ENCODE measurements around the gene SBNO2.

The SBNO2 gene

DNA sequence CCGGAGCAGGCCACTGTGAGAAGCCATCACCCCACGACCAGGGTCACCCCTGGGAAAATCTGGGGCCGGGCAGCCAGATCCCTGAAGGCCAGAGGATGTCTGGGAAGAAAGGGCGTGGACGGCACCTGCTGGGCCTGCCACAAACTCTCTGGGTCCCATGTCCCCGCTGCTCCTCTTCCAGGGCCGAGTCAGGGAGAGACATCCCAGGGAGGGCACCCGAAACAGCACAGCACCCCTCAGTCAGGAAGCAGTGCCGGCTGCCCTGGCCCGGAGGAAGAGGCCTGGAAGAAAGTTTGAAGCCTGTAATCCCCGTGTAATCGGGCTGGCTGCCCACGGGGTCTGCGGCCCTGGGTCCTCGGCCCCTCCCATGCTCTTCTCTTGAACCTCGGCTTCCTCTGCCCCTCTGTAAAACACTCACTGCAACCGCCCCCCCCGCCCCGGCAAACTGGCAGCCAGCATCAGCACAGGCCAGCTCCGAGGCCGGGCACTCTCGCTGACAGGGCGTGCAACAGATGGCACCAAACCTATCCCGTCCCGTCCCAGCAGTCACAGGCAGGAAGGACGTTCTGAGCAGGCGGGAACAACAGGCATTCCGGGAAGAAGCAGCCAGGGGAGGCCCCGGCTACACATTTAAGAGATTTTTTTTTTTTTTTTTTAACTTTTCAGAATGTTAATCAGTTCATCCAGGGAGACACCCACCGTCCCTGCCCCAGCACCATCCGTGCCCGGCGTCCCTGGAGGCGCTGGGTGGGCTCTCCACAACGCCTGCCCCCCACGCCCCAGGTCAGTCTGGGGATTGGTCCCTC is 1.5 kb downstream of the SBNO2 start:
- Histone ChIP-seq H3K9me3 (ENCODE audit: low read length) (no peaks in the 10 kb centered on the region), H3K4me1 (ENCODE audit: insufficient read depth, low read length) (peaks cover 24% of the 10 kb centered on the region), H3K27me3 (ENCODE audit: control insufficient read depth in 1 of 2, insufficient read depth in 2 of 2, low read length in 2 of 2) (no peaks in the 10 kb centered on the region), H3K4me3 (ENCODE audit: low read depth in 1 of 2, low read length in 2 of 2) (peak overlapping the region; percentile 45 to 74), H3K9ac (ENCODE audit: low read length) (peak overlapping the region; percentile 65), H3K27ac (ENCODE audit: low read depth, low read length) (peak overlapping the region; percentile 97), H3K36me3 (ENCODE audit: insufficient read depth, low read length) (no peaks in the 10 kb centered on the region)

DNA sequence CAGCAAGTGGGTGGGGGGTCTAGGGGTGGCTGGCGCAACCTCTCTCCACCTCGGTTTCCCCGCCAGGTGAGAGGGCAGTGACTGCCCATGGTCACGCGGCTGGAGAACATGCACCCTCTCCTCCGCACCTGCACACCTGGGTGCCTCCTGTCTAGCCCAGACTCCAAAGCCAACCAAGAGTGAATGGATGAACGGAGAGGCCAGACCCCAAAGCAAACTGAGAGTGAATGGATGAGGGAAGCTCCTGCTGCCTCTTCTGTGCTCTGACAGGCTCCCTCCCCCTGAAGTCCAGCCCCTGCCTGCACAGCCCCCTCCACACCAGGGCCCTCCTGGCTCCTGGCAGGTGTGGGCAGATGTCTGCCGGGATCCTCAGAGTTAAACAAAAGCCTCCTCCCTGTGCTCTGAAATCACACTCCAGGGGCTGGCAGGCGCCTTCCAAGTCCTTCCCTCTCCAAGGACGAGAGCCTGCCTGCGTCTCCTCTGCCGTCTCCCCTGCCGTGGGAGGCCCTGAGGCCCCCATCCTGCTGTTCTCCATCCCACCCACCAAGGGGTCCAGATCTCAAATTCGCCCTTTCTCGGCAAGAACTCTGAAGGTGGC is 2.2 kb downstream of the SBNO2 start:
- Histone ChIP-seq H3K9me3 (ENCODE audit: low read length) (no peaks in the 10 kb centered on the region), H3K9ac (ENCODE audit: low read length) (peak overlapping the region; percentile 44), H3K27ac (ENCODE audit: low read depth, low read length) (peak overlapping the region; percentile 97), H3K4me1 (ENCODE audit: insufficient read depth, low read length) (peaks cover 24% of the 10 kb centered on the region), H3K36me3 (ENCODE audit: insufficient read depth, low read length) (no peaks in the 10 kb centered on the region), H3K27me3 (ENCODE audit: control insufficient read depth in 1 of 2, insufficient read depth in 2 of 2, low read length in 2 of 2) (no peaks in the 10 kb centered on the region), H3K4me3 (ENCODE audit: low read depth in 1 of 2, low read length in 2 of 2) (peak overlapping the region; percentile 25 to 38)

DNA sequence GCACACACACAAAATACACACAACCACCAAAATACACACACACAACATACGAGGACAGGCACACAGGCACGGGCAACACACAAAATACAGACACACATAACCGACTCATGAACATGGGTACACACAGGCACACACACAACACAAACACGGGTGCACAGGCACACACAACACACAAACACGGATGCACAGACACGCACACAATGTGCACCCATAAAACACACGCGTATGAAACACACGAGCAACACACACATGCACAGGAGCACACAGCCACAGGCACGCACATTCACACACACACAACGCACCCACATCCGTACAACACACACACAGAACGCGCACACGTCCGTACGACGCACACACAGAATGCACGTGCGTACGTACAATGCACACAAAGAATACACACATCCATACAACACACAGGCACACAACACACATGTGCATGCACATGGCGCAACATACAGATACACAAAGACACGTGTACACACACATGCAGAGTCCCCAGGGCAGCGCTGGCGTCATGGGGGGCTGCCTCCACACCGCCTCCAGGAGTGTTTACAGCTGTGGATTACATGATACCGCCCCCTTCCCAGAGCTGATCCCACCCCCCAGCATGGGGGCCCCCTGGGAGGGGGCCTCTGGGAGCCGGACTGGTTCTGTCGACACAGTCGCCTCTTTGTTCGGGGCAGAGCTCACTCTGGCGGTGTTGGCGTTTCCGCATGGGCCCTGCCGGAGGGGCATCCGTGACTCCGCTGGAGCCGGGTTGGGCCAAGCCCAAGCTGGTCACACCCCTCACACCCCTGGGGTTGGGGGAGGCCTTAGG is 2.9 kb downstream of the SBNO2 start:
- no peaks in the 10 kb centered on the region for H3K27me3 ChIP-seq (ENCODE audit: control insufficient read depth in 1 of 2, insufficient read depth in 2 of 2, low read length in 2 of 2)
- no peak overlapping the region for H3K9ac ChIP-seq (ENCODE audit: low read length)
- H3K36me3 ChIP-seq (ENCODE audit: insufficient read depth, low read length): no peaks in the 10 kb centered on the region
- peaks cover 24% of the 10 kb centered on the region for H3K4me1 ChIP-seq (ENCODE audit: insufficient read depth, low read length)
- H3K27ac ChIP-seq (ENCODE audit: low read depth, low read length): peak overlapping the region; percentile 97
- no peaks in the 10 kb centered on the region for H3K9me3 ChIP-seq (ENCODE audit: low read length)
- H3K4me3 ChIP-seq (ENCODE audit: low read depth in 1 of 2, low read length in 2 of 2): peak overlapping the region; percentile 25 to 38

DNA sequence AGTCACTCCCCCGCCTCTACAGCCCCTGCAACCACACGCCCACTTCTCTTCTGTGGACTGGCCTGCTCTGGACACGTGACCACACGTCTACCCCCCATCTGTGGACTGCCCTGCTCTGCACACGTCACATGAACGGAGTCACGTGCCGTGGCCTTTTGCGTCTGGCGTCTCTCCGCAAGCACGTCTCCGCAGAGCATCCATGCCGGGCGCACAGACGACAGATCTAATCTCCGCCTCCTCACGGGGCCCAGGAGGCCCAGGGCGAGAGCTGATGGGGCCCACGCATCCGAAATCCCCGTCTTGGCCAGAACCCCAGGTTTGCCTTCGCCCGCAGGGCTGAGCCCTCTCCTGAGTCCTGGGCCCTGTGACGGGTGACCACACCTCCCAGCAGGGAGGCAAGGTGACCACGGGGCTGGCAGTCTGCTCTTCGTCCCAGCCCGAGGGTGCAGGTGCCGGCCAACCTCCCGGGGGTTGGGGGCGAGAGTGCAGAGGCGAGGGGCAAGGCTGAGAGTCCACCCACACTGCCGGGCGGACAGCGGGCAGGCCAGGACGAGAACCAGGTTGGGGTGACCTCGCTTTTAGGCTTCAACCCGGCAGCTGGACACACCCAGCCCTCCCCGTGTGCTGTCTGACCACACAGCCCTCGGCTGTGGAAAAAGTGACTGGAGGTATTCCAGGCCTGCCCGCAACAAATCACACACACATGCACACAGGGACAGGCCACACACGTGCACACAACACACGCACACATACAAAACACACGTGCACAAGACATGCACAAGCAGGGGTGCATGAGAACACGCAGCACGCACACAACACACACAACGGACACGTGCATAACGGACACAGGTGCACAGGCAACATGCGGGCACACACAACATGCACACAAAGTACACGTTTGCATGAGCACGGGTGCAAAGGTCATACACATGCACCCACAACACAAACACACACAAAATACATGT is 3.9 kb downstream of the SBNO2 start:
- Histone ChIP-seq H3K27me3 (ENCODE audit: control insufficient read depth in 1 of 2, insufficient read depth in 2 of 2, low read length in 2 of 2) (no peaks in the 10 kb centered on the region), H3K36me3 (ENCODE audit: insufficient read depth, low read length) (no peaks in the 10 kb centered on the region), H3K9ac (ENCODE audit: low read length) (no peak overlapping the region), H3K4me1 (ENCODE audit: insufficient read depth, low read length) (peaks cover 24% of the 10 kb centered on the region), H3K4me3 (ENCODE audit: low read depth in 1 of 2, low read length in 2 of 2) (peak overlapping the region; percentile 5 to 33), H3K27ac (ENCODE audit: low read depth, low read length) (peak overlapping the region; percentile 61), H3K9me3 (ENCODE audit: low read length) (no peaks in the 10 kb centered on the region)

DNA sequence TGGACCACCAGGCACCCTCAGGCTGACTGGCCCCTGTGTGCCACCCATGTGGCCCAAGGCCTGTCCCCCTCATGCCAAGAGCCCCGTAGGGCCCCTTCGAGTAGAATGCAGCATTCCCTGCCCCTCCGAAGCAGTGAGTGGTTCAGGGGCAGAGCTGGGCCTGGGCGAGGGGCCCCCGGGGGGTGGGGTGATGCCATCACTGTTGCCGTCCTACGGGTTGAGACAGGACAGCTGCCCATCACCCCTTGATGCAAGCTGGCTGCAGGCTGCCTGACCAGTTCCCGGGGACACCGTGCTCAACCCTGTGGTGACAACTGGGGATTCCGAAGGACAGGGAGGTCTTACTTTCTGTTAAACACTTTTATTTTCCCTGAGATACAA is 4.7 kb downstream of the SBNO2 start:
- Histone ChIP-seq H3K36me3 (ENCODE audit: insufficient read depth, low read length) (no peaks in the 10 kb centered on the region), H3K9ac (ENCODE audit: low read length) (no peak overlapping the region), H3K4me1 (ENCODE audit: insufficient read depth, low read length) (peaks cover 24% of the 10 kb centered on the region)

DNA sequence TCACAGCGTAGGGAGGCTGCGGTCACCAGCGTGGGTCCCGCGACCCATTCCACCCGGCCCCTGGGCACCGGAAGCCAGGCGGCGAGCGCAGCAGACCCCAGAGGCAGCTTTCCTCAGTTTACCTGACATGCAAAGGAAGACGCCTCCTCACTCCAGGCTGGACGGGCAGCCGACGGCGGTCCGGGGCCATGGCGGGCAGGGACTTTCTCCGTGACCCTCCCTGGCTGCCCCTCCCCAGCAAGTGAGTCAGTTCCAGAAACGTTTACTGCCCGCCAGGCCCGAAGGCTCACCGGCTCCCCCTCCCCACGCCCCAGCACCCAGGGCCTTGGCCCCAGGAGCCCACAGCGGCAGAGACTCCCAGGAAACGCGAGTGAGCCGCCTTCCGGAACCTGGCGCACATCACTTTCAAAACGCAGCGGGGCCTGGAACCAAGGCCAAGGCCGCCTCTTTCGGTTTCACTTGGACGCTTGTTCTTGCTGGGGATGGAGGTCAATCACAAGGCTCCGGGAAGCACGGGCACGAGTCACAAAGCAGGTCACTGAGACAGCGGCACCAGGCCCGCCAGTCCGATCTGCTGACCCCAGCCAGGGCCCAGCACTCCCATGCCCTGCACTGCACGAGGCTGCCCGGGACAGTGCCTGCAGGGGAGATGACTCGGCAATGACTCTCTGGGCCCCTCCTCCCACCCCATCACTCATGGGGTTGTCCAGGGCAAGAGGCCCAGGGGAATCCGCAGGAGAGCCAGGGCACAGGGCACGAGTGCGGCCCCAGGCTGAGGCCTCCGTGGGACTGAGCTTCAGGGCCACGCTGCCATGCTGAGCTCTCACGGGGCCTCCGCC is 5.3 kb downstream of the SBNO2 start:
- Histone ChIP-seq H3K4me3 (ENCODE audit: low read depth in 1 of 2, low read length in 2 of 2) (peak overlapping the region in 1 of 2 donors; percentile 33), H3K27me3 (ENCODE audit: control insufficient read depth in 1 of 2, insufficient read depth in 2 of 2, low read length in 2 of 2) (no peaks in the 10 kb centered on the region), H3K9me3 (ENCODE audit: low read length) (no peaks in the 10 kb centered on the region), H3K9ac (ENCODE audit: low read length) (no peak overlapping the region), H3K27ac (ENCODE audit: low read depth, low read length) (peak overlapping the region; percentile 57), H3K4me1 (ENCODE audit: insufficient read depth, low read length) (peaks cover 24% of the 10 kb centered on the region), H3K36me3 (ENCODE audit: insufficient read depth, low read length) (no peaks in the 10 kb centered on the region)

More for the DNA sequence above, 4.7 kb downstream of the SBNO2 start:
- peak overlapping the region in 1 of 2 donors; percentile 33 for H3K4me3 ChIP-seq (ENCODE audit: low read depth in 1 of 2, low read length in 2 of 2)
- no peaks in the 10 kb centered on the region for H3K9me3 ChIP-seq (ENCODE audit: low read length)
- H3K27ac ChIP-seq (ENCODE audit: low read depth, low read length): peak overlapping the region; percentile 57
- no peaks in the 10 kb centered on the region for H3K27me3 ChIP-seq (ENCODE audit: control insufficient read depth in 1 of 2, insufficient read depth in 2 of 2, low read length in 2 of 2)

DNA sequence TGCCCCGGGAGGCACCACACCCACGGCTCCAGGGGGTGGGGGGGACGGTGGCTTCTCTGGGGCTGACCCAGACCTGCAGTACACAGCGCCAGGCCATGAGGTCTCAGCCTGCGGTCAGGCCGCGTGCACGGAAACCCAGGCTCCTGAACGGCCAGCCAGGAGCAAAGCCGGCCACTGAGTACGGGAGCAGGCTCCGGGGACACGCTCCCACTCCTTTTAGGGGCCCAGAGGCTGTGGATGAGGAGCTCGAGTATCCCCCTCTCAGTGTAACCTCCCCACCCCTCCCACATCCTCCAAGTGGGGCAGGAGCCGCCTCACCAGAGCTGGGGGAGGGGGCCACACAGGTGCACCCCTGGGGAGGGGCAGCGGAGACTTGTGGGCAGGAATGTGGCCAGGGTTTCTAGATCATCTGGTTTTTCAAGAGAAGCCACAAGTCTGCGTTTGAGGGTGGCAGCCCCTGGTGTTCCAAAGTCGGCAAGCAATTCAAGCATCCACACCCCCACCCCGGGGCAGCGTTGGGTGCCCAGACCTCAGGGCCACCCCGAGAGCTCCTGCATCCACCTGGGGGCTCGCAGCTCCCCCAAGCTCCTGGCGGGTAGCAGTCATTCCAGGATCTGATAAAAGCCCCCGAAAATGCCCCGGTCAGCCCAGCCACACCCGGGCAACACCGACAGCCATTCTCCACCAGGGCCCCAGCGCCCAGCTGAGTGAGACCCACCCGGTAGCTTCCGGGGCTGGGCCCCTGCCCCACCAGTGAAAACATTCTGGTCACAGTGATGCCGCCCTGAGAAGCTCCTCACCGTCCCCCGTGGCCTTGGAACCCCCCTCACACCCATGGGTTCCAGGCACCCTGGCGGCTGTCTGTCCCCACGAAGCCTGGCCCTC is 6.1 kb downstream of the SBNO2 start:
- peaks cover 24% of the 10 kb centered on the region for H3K4me1 ChIP-seq (ENCODE audit: insufficient read depth, low read length)
- H3K27ac ChIP-seq (ENCODE audit: low read depth, low read length): peak overlapping the region; percentile 57
- no peaks in the 10 kb centered on the region for H3K9me3 ChIP-seq (ENCODE audit: low read length)
- H3K27me3 ChIP-seq (ENCODE audit: control insufficient read depth in 1 of 2, insufficient read depth in 2 of 2, low read length in 2 of 2): no peaks in the 10 kb centered on the region
- H3K9ac ChIP-seq (ENCODE audit: low read length): no peak overlapping the region
- no peaks in the 10 kb centered on the region for H3K36me3 ChIP-seq (ENCODE audit: insufficient read depth, low read length)
- no peak overlapping the region for H3K4me3 ChIP-seq (ENCODE audit: low read depth in 1 of 2, low read length in 2 of 2)

DNA sequence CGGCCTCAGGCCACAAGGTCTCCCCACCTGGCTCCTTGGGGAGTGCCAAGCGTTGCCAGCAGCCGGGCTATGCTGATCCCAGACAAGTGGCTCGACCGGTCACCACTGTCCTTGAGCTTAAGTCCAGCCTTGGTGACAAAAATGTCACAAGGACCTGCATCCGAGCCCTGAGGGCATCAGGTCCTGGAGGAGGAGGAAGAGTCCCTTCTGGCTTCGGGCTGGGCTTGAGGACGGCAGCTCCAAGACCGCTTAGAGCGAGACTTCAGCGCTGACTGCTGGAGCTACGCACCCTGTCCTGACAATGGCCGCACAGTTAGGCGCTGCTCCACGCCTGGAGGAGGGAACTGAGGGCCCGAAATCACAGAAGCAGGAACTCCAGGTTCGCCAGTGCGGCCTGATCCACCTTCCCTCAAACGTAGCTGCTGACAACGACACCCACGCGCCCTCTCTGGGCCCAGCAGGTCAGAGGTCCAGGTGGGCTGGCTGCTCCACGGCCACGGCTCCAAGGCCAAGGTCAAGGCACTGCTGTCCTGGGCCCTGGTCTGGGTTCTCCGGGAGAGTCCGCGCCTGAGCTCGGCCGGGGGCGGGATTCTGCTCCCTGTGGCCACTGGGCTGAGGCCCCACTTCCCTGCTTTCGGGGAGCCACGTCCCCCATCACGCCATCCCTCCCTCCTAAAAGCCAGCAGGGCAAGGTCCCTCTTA is 7.0 kb downstream of the SBNO2 start:
- Histone ChIP-seq H3K9me3 (ENCODE audit: low read length) (no peaks in the 10 kb centered on the region), H3K4me3 (ENCODE audit: low read depth in 1 of 2, low read length in 2 of 2) (no peak overlapping the region), H3K9ac (ENCODE audit: low read length) (no peak overlapping the region), H3K4me1 (ENCODE audit: insufficient read depth, low read length) (peaks cover 24% of the 10 kb centered on the region), H3K27ac (ENCODE audit: low read depth, low read length) (no peak overlapping the region), H3K36me3 (ENCODE audit: insufficient read depth, low read length) (no peaks in the 10 kb centered on the region), H3K27me3 (ENCODE audit: control insufficient read depth in 1 of 2, insufficient read depth in 2 of 2, low read length in 2 of 2) (no peaks in the 10 kb centered on the region)
